SH-SY5Y (cell line): ENCODE measurements around the gene GCN1.

ENCODE experiments used
- GATA2 ChIP-seq: IDR thresholded peaks from 2 replicates; pipeline ENCODE4 v1.6.1; 2011; ENCODE audit warnings: mild to moderate bottlenecking, low read depth, low read length
- GATA3 ChIP-seq: IDR thresholded peaks from 2 replicates; pipeline ENCODE4 v1.6.1; 2011; ENCODE audit warnings: low read depth, mild to moderate bottlenecking, low read length, moderate library complexity

DNA sequence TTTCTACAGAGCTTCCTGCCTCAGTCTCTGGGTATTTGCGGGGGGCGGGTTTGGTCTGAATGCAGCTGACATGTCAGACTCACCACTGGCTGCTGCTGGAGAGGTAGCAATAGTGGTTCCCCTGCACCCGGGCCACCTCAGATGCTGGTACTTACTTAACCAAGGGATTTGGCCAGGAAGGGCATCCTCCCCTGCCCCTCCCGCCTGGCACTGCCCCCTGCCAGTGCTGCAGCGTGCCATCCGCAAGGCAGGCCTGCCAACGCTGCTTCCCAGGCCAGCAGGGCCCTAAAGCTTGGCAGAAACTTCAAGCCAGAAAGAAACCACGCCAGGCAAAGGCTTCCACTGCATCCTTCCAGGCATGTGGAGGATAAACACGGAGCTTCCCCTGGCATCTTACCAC, 100.0 kb downstream of the GCN1 start:
- TF ChIP-seq GATA2 (no peak), GATA3 (no peak)
